GM21360 (cell line): Measurements from ENCODE around the gene PDE3A.

Experiments used
- ATAC-seq: cut with Tn5 transposase; IDR thresholded peaks from one replicate; pipeline ENCODE4 v1.9.1; 2021; ENCODE audit warnings: mild to moderate bottlenecking, moderate library complexity; ENCODE audit not compliant: unreplicated experiment

The PDE3A gene

GRCh38 chr12:20490213-20490612, 121.9 kb downstream of the PDE3A start:
- ATAC-seq: no peak

DNA sequence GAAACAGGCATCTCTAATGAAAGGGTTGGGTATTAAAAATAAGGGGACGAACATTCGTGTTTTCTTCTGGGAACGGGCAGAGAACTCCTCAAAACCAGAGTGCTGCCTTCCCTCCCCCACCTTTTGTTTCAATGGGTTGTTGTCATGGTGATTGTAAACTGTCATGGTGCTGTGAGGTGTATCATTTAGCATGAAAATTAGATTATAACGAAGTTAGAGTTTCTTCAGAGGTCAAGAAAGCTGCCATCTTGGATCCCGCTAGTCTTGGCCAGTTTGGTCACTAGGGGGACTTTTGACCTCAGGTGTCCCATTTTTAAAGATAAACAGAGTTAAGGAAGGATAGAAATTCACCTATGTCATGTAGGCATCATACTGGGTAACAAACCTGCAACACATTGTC, 123.0 kb downstream of the PDE3A start:
- no peak for ATAC-seq

GRCh38 chr12:20492251-20492760, 124.0 kb downstream of the PDE3A start:
- no peak for ATAC-seq

- ATAC-seq: no peak
Observed at GRCh38 chr12:20493934-20494333, 125.6 kb downstream of the PDE3A start.

- ATAC-seq: no peak
Observed at GRCh38 chr12:20494851-20495250, 126.5 kb downstream of the PDE3A start.

GRCh38 chr12:20495997-20496396, 127.7 kb downstream of the PDE3A start:
- ATAC-seq: no peak

DNA sequence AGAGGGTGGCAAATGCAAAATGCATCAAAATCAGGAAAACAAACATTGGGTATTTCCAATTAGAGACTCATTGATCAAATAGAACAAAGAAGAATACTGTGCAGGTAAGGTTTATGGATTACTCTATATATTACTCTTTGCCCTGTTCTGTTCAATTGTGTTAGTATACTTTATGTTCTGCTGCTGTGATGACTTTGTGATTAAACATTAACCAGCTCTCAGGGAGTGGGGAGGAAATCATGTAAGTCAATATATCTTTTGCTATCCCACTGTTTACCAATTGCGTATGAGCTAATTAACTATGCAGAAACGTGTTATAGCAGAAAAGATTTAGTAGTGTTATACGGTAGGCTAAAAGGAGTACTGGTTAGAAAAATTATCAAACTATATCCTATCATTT, 129.4 kb downstream of the PDE3A start:
- no peak for ATAC-seq

GRCh38 chr12:20501958-20502357, 133.6 kb downstream of the PDE3A start:
- no peak for ATAC-seq

DNA sequence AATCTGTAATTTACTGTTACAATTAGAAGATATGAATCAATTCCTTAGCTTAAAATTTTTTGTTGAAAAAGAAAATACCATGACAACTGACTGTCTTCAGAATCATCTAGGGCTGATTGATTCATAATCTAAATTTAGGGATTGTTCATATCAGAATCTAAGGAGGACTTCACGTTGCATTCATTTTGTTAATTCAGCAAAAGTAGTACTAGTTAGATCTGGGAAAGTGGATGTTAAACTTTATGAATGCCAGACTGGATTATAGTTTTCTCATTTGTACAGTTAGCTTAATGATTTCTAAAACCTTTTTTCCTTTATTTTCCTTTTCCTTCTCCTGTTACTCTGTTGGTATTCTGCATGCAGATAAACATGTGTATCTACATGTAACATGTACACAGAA, 135.5 kb downstream of the PDE3A start:
- ATAC-seq: no peak

DNA sequence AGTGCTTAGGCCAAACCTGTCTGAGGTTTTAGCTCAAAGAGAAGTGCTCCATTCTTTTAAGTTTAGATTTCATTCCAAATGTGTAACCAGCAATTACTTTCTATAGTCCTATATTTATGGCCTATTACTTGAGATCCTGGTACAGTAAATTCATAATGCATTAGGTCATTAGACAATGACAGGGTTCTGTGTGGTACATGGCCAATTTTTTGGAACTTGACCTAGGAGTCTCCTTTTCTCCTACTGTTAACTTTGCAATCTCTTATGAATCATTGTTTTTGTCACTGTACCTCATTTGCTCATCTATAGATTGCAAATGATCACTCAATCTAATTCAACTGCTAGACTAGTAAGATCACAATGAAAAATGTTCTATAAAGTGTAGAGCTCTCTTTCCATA, 136.7 kb downstream of the PDE3A start:
- no peak for ATAC-seq

GRCh38 chr12:20507056-20507455, 138.7 kb downstream of the PDE3A start:
- no peak for ATAC-seq

- ATAC-seq: no peak
Observed at GRCh38 chr12:20507711-20508110, 139.4 kb downstream of the PDE3A start.

DNA sequence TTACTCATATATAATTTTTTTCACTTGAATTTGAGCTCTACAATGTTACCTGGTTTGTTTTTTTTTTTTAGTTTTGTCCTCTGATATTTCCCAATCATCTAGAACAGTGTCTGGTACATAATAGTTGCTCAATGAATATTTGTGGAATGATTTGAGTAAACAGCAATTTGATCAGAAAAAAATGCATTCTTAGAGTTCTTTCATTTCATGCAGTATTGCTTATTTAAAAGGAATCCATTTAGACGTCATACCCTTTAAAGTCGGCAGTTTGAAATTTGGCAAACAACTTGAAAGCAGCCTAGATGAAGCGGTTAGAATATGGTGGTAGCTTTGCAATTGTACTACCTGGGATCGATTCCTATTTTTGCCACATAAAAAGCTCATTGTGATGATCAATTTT, 140.0 kb downstream of the PDE3A start:
- no peak for ATAC-seq

DNA sequence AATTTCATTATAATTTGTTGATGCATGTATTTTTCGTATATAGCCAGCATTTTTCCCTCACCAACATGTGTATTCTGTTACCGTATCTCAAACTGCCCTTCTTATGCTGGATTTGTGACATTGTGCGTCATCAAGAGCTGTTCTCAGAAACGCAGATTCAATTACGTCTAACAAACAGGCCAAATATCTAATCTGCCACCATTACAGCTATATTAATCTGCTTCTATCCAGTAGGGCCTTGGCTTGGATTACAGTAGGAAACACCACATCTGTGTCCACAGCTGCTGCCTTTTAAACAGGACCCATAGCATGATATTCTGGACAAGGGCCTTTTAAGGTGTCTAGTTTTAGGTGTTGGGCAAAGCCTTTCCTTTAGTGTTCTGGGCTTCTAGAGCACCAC, 140.6 kb downstream of the PDE3A start:
- ATAC-seq: no peak

- no peak for ATAC-seq
Observed at GRCh38 chr12:20510811-20511210, 142.5 kb downstream of the PDE3A start.

DNA sequence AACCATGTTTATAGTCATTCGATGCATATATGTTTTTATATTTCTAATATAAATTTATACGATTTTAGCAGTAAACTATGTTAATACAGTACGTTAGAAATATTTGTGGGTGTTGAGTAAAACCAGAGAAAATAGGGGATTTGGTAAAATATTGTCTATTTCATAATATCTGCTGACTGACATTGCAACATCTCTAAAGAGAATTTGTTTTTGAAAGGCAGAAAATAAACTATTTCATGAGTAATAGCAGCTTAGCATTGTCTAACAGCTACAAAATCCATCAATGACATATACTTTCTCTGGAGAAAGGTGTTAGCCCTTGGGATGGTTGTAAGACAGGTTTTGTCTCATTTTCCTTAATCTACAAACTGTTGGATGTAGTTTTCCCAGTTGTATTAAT, 144.9 kb downstream of the PDE3A start:
- ATAC-seq: no peak

DNA sequence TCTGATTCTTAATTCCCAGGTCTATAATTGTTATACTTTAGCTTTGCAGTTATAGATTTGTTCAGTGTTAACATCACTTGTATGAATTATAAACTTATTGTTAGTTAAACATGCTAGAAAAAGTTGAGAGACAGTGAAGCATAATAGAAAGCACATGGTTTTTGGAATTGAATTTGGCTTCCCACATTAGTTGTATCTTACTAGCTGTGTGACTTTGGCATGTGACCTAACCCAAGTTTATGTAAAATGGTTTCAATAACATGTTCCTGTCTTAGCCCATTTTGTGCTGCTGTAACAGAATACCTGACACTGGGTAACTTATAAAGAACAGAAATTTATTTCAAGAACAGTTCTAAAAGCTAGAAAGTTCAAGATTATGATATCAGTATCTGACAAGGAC, 146.3 kb downstream of the PDE3A start:
- ATAC-seq: no peak

GRCh38 chr12:20520532-20520931, 152.2 kb downstream of the PDE3A start:
- no peak for ATAC-seq

GRCh38 chr12:20523658-20524057, 155.3 kb downstream of the PDE3A start:
- no peak for ATAC-seq

DNA sequence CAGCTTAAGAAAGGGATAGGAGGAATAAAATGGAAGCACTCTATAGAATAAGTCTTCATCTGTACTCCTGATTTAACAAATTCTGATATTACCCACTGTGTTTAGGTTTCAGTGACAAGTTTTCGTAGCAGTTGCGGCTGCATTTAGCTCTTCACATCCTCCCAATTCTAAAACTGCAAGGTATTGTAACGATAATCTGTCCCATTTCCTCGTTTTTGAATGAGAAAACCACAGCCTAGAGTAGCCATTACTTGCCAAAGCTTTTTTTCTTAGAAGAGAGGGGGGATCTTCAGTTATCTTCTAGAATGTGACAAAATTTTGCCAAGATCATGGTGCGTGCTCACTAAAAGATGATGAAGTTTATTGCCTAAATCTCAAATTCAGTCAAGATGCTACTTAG, 155.8 kb downstream of the PDE3A start:
- ATAC-seq: no peak

DNA sequence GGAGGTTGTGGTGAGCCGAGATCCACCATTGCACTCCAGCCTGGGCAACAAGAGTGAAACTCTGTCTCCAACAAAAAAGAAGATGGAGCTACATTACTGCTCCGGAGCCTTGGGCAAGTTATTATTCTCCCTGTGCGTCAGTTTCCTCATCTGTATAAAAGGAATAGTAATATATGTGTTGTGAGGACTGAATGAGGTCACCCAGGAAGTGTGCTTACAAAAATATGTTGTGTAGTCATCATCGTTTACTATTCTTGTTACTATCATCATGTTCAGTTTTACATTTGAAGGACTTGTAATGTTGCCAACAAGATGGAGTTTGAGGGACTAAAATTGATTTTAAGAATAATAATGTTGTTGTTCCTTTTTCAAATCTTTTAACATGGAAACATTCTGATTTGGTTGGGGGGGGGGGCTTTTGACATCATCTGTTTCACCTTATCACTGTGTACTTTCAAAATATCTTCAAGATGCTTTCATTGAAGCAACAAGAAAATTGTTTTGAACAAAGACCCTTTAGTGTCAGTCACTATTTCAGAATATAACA, 156.8 kb downstream of the PDE3A start:
- no peak for ATAC-seq

- no peak for ATAC-seq
Observed at GRCh38 chr12:20527417-20528163, 159.3 kb downstream of the PDE3A start.

DNA sequence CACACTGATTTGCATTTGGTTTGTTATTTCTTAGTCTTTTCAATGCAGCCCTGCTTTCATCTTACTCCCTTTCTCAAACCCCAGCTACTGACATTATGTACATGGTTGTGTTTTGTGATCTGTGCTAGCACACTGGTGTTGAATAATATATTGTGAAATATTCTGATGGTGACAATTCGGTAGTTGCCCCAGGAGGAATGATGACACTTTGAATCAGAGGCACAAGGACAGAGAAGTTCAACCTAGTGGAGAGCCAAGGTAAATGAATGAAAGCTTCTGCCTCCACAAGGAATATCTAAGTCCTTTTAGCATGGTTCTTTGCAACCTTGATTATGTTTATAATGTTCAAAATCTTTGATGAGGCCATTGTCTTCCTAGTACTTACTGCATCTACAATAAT, 159.9 kb downstream of the PDE3A start:
- no peak for ATAC-seq
